Osteocyte (in vitro differentiated cells): Measurements from ENCODE around the gene EZR. TPM values are rescaled to one million over a fixed set of nuclear protein-coding genes. Genes with fewer than 3 reads are reported as not detected.

Experiments
- DNase-seq: peaks from one replicate; pipeline ENCODE4 v3.0.0; 2021; ENCODE audit warnings: mixed read lengths; ENCODE audit not compliant: unreplicated experiment; ENCODE audit errors: extremely low spot score
- H3K27ac Mint-ChIP-seq: one replicate; pipeline ENCODE4 v1.8.0; 2021; ENCODE audit warnings: mild to moderate bottlenecking, mixed read lengths; ENCODE audit not compliant: unreplicated experiment
- H3K27me3 Mint-ChIP-seq: one replicate; pipeline ENCODE4 v1.8.0; 2021; ENCODE audit warnings: mixed read lengths; ENCODE audit not compliant: unreplicated experiment
- H3K36me3 Mint-ChIP-seq: one replicate; pipeline ENCODE4 v1.8.0; 2021; ENCODE audit warnings: mixed read lengths; ENCODE audit not compliant: unreplicated experiment
- H3K4me1 Mint-ChIP-seq: one replicate; pipeline ENCODE4 v1.8.0; 2021; ENCODE audit warnings: mixed read lengths; ENCODE audit not compliant: unreplicated experiment
- H3K4me3 Mint-ChIP-seq: one replicate; pipeline ENCODE4 v1.8.0; 2021; ENCODE audit warnings: mild to moderate bottlenecking, moderate library complexity, mixed read lengths; ENCODE audit not compliant: unreplicated experiment
- H3K9me3 Mint-ChIP-seq: one replicate; pipeline ENCODE4 v1.8.0; 2021; ENCODE audit warnings: mixed read lengths; ENCODE audit not compliant: unreplicated experiment
- total RNA-seq: library from RNA; stranded (reverse); gene quantifications from 2 replicates; pipeline ENCODE4 v1.2.1, GENCODE V29; 2021
- TF ChIP-seq, protein P1 (sequence below): fragments of 200-600 bp; sonication (generic); IDR thresholded peaks from 2 replicates; pipeline ENCODE4 v1.5.0; 2021; ENCODE audit warnings: antibody characterized with exemption, mild to moderate bottlenecking, moderate library complexity

Gene EZR
- total RNA-seq, 1 donor from 2014 or later, result 41.1 TPM

- DNase-seq, result no peak
- no peaks in the 10 kb centered on the region for H3K27me3 Mint-ChIP-seq
- no peak overlapping the region for H3K27ac Mint-ChIP-seq
- peaks cover 3% of the 10 kb centered on the region for H3K4me1 Mint-ChIP-seq
- TF ChIP-seq, protein P1, sequence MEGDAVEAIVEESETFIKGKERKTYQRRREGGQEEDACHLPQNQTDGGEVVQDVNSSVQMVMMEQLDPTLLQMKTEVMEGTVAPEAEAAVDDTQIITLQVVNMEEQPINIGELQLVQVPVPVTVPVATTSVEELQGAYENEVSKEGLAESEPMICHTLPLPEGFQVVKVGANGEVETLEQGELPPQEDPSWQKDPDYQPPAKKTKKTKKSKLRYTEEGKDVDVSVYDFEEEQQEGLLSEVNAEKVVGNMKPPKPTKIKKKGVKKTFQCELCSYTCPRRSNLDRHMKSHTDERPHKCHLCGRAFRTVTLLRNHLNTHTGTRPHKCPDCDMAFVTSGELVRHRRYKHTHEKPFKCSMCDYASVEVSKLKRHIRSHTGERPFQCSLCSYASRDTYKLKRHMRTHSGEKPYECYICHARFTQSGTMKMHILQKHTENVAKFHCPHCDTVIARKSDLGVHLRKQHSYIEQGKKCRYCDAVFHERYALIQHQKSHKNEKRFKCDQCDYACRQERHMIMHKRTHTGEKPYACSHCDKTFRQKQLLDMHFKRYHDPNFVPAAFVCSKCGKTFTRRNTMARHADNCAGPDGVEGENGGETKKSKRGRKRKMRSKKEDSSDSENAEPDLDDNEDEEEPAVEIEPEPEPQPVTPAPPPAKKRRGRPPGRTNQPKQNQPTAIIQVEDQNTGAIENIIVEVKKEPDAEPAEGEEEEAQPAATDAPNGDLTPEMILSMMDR, result no peak
- H3K36me3 Mint-ChIP-seq, result peaks cover 24% of the 10 kb centered on the region
- H3K9me3 Mint-ChIP-seq, result no peaks in the 10 kb centered on the region
- no peak overlapping the region for H3K4me3 Mint-ChIP-seq
Measured at GRCh38 chr6:158764183-158764849, 54.9 kb downstream of the EZR start.

GRCh38 chr6:158763434-158764182 lies 55.6 kb downstream of the EZR start:
- Mint-ChIP-seq H3K27me3 (no peaks in the 10 kb centered on the region), H3K4me3 (no peak overlapping the region), H3K9me3 (no peaks in the 10 kb centered on the region), H3K4me1 (peaks cover 3% of the 10 kb centered on the region), H3K36me3 (peaks cover 20% of the 10 kb centered on the region), H3K27ac (no peak overlapping the region)
- TF ChIP-seq, protein P1, result no peak
- DNase-seq, result no peak

DNA sequence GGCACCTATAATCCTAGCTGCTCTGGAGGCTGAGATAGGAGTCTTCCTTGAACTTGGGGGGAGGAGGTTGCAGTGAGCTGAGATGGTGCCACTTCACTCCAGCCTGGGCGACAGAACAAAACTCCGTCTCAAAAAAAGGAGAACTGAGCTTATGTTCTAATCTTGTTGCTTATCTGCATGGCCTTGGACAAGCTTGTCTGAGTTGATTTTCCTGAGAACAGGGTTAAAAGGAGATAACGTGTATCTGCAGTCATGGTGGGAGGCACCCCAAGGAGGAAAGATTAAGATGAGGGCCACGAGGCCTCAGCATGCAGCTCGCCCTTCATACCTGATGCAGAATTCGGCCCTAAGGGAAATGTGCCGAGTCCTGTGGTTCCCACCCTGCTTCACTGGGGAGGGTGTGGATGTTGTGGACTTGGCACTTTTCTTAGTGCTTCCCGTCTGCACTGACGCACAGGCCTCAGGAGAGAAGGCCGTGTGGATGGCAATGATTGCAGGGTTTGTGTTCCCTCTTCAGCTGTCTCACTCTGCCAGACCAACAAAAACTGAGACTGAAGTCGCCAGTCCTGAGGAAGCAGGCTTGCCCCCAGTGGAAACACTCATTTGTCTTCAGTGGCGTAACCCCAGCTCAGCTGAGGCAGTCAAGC lies 56.3 kb downstream of the EZR start:
- no peak for DNase-seq
- Mint-ChIP-seq H3K27me3 (no peaks in the 10 kb centered on the region), H3K4me3 (no peak overlapping the region), H3K4me1 (peaks cover 3% of the 10 kb centered on the region), H3K36me3 (peaks cover 15% of the 10 kb centered on the region), H3K27ac (no peak overlapping the region), H3K9me3 (no peaks in the 10 kb centered on the region)
- TF ChIP-seq, protein P1, result no peak

GRCh38 chr6:158761746-158762145 lies 57.4 kb downstream of the EZR start:
- Mint-ChIP-seq H3K27ac (no peak overlapping the region), H3K4me3 (no peak overlapping the region), H3K27me3 (peaks cover 2% of the 10 kb centered on the region)

More at GRCh38 chr6:158761746-158762145, 57.4 kb downstream of the EZR start:
- TF ChIP-seq, protein P1, result no peak
- peaks cover 5% of the 10 kb centered on the region for H3K4me1 Mint-ChIP-seq
- peaks cover 11% of the 10 kb centered on the region for H3K36me3 Mint-ChIP-seq
- DNase-seq, result no peak
- H3K9me3 Mint-ChIP-seq, result no peaks in the 10 kb centered on the region
